ENCODE data around the gene CREB3.
A peak's percentile ranks its signal among the peaks of the same experiment; 100 is the strongest.

Gene CREB3

GRCh38 chr9:35758475-35759050 lies 26.1 kb downstream of the CREB3 start:
- H3K4me2 ChIP-seq (ENCODE audit: low read depth, low read length, poor library complexity, severe bottlenecking) = peak overlapping the region; percentile 69

GRCh38 chr9:35759795-35760194 lies 27.3 kb downstream of the CREB3 start:
- peaks cover 18% of the 10 kb centered on the region for H3F3A ChIP-seq (ENCODE audit: insufficient read depth)
- no peak overlapping the region for H3K4me2 ChIP-seq (ENCODE audit: low read depth, low read length, poor library complexity, severe bottlenecking)
- H2AFZ ChIP-seq (ENCODE audit: low read depth, low read length, severe bottlenecking) = no peak overlapping the region
- no peaks in the 10 kb centered on the region for H3K9me3 ChIP-seq (ENCODE audit: insufficient read depth, low read length)
- H3K9me2 ChIP-seq (replicated peaks; ENCODE audit: insufficient read depth, low read length) = no peaks in the 10 kb centered on the region
- no peak overlapping the region for H3K27ac ChIP-seq (ENCODE audit: low read depth, low read length)
- H3K9ac ChIP-seq (ENCODE audit: low read length) = no peak overlapping the region
- no peaks in the 10 kb centered on the region for H3K27me3 ChIP-seq (ENCODE audit: low read length)
- H3K36me3 ChIP-seq (ENCODE audit: low read length) = no peaks in the 10 kb centered on the region
- H3K4me3 ChIP-seq (ENCODE audit: insufficient read depth, low read length, poor library complexity, severe bottlenecking) = no peak overlapping the region
- H3K79me2 ChIP-seq (ENCODE audit: insufficient read depth, low read length) = no peaks in the 10 kb centered on the region
- no peaks in the 10 kb centered on the region for H4K20me1 ChIP-seq (ENCODE audit: low read depth, low read length)
- TF ChIP-seq CTCF (IDR thresholded peaks at IDR 0.05; ENCODE audit: insufficient read depth, low read length, poor library complexity, severe bottlenecking) (no peak), EZH2phosphoT487 (conservative IDR thresholded peaks at IDR 0.05; ENCODE audit: low read length) (no peak)

More at GRCh38 chr9:35758475-35759050, 26.1 kb downstream of the CREB3 start:
- no peaks in the 10 kb centered on the region for H3K9me2 ChIP-seq (replicated peaks; ENCODE audit: insufficient read depth, low read length)
- 0 out of 2 replicates have a peak overlapping the region, but pooled peaks have one; percentile 66 for H3K9ac ChIP-seq (ENCODE audit: low read length)
- TF ChIP-seq EZH2phosphoT487 (conservative IDR thresholded peaks at IDR 0.05; ENCODE audit: low read length) (no peak), CTCF (IDR thresholded peaks at IDR 0.05; ENCODE audit: insufficient read depth, low read length, poor library complexity, severe bottlenecking) (no peak)
- H3K79me2 ChIP-seq (ENCODE audit: insufficient read depth, low read length) = no peaks in the 10 kb centered on the region
- no peaks in the 10 kb centered on the region for H4K20me1 ChIP-seq (ENCODE audit: low read depth, low read length)
- H2AFZ ChIP-seq (ENCODE audit: low read depth, low read length, severe bottlenecking) = no peak overlapping the region
- H3F3A ChIP-seq (ENCODE audit: insufficient read depth) = peaks cover 18% of the 10 kb centered on the region
- H3K4me3 ChIP-seq (ENCODE audit: insufficient read depth, low read length, poor library complexity, severe bottlenecking) = no peak overlapping the region
- peak overlapping the region; percentile 64 for H3K27ac ChIP-seq (ENCODE audit: low read depth, low read length)
- H3K9me3 ChIP-seq (ENCODE audit: insufficient read depth, low read length) = no peaks in the 10 kb centered on the region
- no peaks in the 10 kb centered on the region for H3K27me3 ChIP-seq (ENCODE audit: low read length)
- no peaks in the 10 kb centered on the region for H3K36me3 ChIP-seq (ENCODE audit: low read length)

GRCh38 chr9:35760651-35761050 lies 28.2 kb downstream of the CREB3 start:
- no peak for TF ChIP-seq EZH2phosphoT487 (conservative IDR thresholded peaks at IDR 0.05; ENCODE audit: low read length)
- TF ChIP-seq CTCF (IDR thresholded peaks at IDR 0.05; ENCODE audit: insufficient read depth, low read length, poor library complexity, severe bottlenecking) = no peak
- Histone ChIP-seq H3K36me3 (ENCODE audit: low read length) (no peaks in the 10 kb centered on the region), H3K27ac (ENCODE audit: low read depth, low read length) (no peak overlapping the region), H3K4me2 (ENCODE audit: low read depth, low read length, poor library complexity, severe bottlenecking) (no peak overlapping the region), H3F3A (ENCODE audit: insufficient read depth) (peaks cover 18% of the 10 kb centered on the region), H4K20me1 (ENCODE audit: low read depth, low read length) (no peaks in the 10 kb centered on the region), H3K79me2 (ENCODE audit: insufficient read depth, low read length) (no peaks in the 10 kb centered on the region), H3K4me3 (ENCODE audit: insufficient read depth, low read length, poor library complexity, severe bottlenecking) (no peak overlapping the region), H3K27me3 (ENCODE audit: low read length) (no peaks in the 10 kb centered on the region), H3K9ac (ENCODE audit: low read length) (no peak overlapping the region), H3K9me3 (ENCODE audit: insufficient read depth, low read length) (no peaks in the 10 kb centered on the region), H2AFZ (ENCODE audit: low read depth, low read length, severe bottlenecking) (no peak overlapping the region), H3K9me2 (replicated peaks; ENCODE audit: insufficient read depth, low read length) (no peaks in the 10 kb centered on the region)

Data from SU-DHL-6 (cell line).